GM19025 (cell line): ENCODE results near the gene YBX3.
"Not testable (repeated sequence)": the region's sequence is repeated elsewhere in the genome, so short reads cannot be mapped to it uniquely, and the experiment has no call there.

Experiments
- ATAC-seq: cut with Tn5 transposase; IDR thresholded peaks from one replicate; pipeline ENCODE4 v1.9.1; 2021; ENCODE audit warnings: mild to moderate bottlenecking, low read depth, moderate library complexity; ENCODE audit not compliant: unreplicated experiment

YBX3 gene

DNA sequence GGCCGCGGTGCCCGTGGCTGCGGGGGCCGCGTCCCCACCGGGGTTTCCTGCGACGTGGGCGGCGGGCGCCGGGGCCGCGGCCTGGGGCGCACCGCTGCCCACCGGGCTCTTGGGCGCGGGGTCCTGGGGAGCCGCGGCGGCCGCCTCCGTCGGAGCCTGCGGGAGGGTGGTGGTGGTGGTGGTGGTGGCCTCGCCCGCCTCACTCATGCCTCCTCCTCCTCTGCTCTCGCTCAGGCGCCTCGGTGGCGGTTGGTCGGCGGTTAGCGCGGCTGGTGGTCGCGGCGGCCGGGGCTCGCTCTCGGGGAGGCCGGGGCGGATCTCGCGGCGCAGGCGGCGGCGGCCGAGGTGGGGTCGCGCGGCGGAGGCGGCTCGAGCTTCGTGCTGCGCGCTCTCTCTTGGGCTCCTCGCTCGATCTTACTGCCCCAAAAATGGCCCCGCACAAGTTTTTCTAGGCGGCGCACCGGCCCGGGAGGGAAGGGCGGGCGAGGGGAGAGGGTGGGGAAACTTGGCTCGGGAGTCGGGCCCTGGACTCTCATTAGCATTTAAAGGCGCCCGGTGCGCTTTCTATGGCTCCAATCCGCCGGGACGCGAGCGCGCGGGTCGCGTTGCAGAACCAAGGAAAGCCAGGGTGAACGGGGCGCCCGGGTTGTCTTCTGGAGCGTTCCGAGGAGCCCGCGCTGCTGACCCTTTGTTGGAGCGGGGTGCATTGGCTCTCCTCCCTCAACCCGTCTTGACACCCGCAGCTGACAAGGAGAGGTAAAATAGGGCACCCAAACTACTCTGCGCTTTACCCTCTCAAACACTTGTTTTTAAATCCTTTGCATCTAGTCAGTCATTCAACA lies at the start of gene YBX3:
TSS of gene YBX3 (minus strand) at position 419 of the 842 bp plus-strand sequence. CDS start at position 207, 212 bp downstream.
- peak; percentile 46 for ATAC-seq

DNA sequence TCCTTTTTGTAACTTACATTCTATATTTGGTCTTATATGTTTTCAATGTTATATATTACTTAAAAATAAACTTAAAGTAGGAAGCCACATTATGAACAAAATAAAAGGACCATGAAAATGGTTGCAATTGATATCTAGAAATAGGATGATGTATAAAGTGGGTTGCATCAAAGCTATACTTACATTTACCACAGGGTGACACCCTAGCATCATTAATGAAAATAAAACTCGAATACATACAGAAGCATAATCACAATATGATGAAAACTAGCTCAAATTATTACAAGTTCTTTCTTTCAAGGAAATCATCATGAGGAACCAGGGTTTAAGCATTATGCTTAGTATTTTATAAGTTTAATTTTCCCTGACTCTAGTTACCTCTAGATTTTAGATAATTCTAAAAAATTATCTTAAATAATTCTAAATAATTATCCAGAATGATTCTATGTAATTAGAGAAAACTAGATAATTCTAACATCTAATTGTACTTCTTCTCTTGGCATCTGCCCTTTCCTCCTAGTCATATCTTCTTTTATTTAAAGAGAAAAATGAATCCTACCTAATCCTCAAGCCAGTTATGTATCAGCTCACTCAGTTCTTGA lies 48.1 kb upstream of the YBX3 start:
- no peak for ATAC-seq

DNA sequence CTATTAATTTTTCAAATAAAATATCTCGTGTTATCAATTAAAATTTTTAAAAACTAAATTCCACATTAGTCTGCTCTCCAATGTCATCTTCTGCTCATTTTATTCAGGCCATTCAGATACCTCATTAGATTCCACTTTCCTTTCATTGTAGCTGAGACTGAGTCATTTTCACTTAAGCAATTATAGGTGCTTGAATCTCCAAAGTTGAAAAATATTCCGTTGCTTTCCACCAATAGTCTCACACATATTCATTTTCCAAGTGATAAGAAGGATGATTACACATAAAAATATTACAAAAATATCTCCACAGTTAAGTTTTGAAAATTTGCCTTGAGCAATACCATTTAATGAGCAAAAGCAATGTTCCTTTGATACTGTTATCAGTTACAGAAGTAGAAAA lies 36.5 kb upstream of the YBX3 start:
- ATAC-seq, result no peak

DNA sequence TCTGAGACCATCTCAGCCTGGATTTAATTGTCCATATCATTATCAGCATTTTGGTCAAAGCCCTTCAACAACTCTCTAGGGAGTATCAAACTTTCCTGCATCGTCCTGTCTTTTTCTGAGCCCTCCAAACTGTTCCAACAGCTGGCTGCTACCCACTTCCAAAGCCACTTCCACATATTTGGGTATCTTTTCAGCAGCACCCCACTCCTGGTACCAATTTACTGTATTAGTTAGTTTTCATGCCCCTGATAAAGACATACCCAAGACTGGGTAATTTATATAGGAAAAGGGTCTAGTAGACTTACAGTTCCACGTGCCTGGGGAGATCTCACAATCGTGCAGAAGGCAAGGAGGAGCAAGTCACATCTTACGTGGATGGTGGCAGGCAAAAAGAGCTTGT lies 33.1 kb upstream of the YBX3 start:
- ATAC-seq, result no peak

DNA sequence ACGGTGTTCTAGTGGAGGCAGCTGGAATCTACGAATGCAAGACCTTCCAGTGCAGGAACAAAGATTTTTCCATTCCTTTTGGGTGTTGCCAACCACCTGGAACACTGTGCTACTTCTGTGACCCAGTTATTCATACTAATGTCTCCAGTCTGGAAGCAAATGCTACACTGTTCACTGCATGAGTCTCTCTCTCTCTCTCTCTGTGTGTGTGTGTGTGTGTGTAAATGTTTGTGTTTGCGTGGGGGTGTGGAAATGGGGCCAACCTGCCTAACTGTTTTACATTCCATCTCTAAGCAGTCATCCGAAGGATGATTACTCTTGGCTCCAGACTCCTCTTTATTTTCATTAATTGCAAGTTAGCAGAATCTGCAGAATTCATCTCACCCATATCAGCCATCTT lies 29.9 kb upstream of the YBX3 start:
- ATAC-seq, result no peak

DNA sequence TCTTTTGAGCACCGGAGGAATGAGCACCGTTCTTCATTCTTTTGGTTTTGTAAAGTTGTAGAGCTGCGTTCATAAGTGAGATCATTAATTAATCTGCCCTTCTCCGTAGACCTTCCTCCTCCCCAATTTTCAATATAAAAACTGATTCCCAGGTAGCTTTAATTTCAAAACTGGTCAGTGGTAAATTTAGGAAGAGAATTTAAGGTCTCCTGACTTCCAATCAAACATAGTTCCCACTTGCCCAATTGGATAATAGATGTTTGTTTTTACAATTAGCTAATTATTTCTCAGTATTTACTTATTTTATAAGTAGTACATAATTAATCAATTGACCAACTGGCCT lies 27.2 kb upstream of the YBX3 start:
- no peak for ATAC-seq

DNA sequence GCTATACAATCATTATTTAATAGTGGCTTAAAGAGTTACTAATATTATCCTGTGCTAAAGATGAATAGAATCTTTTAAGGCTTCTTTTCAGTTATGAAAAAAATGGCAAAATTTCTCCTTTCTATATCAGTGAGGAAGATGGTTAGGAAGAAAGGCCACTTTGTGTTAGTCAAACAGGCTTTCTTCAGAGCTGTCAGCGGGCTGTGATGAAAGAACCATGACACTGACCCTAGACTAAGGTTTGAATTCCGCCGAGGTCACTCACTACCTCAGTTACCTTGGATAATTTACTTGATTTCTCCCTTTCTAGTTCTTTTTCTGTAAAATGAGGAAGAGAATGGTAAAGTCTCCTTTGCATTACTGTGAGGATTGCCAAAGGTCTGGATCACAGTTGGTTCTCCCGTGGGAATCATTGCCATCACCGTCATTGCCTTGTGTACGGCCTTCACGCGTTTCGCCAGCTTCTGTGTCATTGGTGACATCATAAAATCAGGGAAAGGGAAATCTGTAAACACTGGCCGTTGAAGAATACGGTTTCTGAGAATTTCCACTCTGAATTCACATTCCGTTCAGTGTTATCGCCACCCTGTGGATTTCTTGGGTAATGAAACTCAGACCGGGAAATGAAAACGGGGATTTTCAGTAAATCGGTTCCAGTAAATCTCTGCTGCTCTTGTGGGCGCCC lies 26.7 kb upstream of the YBX3 start:
- peak; percentile 89 for ATAC-seq

DNA sequence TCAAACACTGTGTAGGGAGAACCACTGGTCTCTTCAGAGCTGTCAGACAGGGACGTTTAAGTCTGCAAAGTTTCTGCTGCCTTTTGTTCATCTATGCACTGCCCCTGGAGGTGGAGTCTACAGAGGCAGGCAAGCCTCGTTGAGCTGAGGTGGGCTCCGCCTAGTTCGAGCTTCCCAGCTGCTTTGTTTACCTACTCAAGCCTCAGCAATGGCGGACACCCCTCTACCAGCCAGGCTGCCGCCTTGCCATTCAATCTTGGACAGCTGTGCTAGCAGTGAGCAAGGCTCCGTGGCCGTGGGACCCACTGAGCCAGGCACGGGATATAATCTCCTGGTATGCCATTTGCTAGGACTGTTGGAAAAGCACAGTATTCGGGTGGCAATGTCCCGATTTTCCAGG lies 24.6 kb upstream of the YBX3 start:
- no peak for ATAC-seq

DNA sequence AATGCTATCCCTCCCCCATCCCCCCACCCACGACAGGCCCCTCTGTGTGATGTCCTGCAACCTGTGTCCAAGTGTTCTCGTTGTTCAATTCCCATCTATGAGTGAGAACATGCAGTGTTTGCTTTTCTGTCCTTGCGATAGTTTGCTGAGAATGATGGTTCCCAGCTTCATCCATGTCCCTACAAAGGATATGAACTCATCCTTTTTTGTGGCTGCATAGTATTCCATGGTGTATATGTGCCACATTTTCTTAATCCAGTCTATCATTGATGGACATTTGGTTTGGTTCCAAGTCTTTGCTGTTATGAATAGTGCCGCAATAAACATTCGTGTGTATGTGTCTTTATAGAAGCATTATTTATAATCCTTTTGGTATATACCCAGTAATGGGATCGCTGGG lies 20.3 kb upstream of the YBX3 start:
- not testable (repeated sequence) for ATAC-seq

DNA sequence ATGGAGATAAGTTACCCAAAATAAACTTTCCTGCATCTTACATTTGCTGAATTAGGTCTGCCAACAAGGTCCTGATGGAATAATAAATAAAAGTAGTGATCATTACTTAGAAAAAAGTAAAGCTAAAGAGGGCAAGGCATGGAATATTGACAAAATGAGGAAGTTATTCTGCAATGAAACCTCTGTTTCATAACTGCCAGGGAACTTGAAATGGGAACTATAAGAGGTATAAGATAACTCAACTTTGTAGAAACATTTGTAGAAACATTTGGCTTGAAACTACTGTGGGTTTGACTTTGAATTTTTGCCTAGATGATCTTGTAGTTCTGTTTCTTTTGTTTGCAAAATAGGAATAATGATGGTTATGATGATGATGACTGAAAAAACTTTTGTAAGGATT lies 18.7 kb upstream of the YBX3 start:
- no peak for ATAC-seq

DNA sequence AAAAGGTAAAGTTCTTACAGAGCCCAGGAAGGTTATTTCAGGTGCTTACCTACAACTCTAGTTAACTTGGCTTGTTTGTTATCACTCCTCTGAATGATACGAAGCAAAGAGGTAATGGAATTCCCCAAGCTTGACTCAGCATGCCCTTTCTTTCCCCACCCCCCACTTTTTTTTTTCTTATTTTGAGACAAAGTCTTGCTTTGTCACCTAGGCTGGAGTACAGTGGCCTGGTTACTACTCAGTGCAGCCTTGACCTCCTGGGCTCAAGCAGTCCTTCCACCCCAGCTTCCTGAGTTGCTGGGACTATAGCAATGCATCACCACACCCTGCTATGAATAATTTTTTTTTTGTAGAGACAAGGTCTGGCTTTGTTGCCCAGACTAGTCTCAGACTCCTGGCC lies 17.1 kb upstream of the YBX3 start:
- ATAC-seq, result no peak

DNA sequence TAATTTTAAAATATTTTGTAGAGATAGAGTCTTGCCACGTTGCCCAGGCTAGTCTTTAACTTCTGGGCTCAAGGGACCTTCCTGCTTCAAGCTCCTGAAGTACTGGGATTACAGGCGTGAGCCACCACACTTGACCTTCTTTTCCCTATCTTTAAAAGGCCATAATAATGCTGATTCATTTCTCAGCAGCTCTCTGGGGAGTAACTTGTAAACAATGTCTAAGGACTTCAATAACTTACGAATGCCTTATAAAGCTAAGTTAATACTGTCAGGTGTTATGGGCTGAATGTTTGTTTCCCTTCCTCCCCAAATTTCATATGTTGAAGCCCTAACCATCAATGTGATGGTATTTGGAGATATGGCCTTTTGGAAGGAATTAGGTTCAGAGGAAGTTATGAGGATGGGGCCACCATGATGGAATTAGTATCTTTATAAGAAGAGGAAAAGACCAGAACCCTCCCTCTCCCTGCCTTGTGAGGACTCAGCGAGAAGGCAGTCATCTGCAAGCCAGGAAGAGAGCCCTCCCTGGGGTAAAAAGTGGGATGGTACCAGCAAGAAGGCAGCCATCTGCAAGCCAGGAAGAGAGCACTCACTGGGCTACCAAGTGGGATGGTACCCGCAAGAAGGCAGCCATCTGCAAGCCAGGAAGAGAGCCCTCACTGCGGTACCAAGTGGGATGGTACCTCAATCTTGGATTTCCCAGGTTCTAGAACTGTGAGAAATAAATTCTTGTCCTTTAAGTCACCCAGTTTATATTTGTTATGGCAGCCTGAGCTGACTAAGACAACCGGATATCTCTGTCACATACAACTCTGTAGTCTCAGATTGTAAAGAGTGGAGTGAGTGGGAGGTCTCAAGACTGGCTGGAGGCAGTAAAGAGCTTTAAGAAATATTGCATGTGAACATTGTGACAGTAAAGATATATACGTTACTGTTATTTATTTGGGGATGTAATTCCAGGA lies 16.3 kb upstream of the YBX3 start:
- no peak for ATAC-seq

DNA sequence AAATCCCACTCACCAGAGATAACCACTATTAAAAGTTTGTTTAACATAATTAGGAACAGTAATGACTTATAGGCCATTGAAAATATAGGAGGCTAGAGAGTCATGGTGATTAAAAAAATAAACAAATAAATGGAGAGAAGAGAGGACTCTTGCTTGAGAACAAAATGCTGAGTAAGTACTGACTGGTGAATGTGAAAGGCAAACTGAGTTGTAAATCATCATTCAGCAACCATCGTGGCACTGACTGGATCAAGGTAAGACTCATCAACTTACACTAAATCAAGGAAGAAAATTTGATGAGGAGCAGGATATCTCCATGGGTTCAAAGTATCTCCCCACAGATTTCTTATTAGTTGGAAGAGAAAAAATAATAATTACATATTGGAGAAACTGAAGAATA lies 14.1 kb upstream of the YBX3 start:
- ATAC-seq, result no peak

DNA sequence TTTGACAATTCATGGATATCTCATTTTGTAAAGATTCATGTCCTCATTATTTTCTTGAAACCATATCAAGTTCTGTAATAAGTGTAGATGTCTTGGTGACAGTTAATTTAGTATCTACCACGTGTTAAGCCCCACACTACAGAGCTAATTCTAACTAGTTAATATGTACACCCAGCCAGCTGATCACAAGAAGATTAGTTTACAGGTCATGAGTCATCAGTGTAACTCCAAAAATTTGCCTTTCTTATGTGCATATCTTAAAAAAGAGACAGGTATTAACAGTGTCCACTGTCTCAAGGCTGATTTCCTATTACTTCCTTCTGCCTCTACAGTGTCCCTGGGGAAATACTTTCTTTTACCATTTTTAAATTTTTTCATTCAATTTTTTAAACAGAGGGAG lies 13.3 kb upstream of the YBX3 start:
- no peak for ATAC-seq

DNA sequence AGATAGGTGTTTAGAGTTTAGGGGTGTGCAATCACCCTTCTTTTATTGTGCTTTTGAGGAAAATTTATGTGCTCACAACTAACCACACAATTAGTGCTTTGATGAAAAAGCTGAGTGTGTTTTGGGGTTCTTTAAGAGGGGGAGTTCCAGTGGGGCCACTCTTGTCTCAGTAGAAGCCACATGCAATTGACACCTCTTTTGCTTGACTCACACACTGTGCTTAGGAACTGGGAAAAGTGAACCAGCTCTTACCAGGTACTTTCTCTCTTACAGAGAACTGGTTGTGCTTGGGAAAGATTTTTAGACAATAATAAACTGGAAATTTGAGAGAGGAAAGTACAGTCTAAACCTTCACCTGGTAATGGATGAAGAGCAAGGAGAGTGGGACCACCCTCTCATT lies 12.3 kb upstream of the YBX3 start:
- no peak for ATAC-seq

DNA sequence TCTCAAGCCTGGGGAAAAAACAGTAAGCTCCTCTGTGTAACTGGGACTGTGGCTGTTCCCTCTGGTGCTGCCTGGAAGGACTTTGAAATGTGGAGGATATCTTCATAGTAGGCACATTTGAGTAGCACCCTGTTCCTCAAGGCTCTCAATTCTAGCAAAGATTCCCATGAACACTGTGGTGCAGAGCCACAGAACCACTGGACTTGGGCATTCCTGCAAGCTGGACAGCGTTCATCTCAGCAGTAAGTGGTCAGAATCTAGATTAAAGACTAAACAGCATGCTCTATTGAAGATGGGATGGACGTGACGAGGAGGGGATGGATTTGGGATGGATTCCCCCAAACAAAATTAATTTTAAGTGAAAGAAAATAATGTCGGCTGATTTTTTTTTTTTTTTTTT lies 9.4 kb upstream of the YBX3 start:
- no peak for ATAC-seq

DNA sequence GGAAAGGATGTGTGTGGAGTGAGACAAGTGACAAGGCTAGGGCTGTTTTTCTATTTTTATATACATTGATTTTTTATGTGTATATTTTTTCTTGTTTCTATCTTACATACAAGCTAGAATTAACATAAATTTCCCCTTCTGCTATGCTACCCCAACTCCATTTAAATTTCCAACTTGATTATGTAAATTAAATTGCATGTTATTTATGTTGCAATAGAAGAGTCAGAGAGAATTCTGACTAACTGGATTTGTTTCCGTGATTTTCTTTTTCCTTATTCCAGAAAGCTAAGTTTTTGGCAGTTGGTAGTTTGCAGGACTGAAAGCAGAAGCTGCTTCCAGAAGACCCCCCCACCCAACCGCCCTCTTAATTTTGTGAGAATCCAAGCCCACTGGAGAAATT lies 8.9 kb upstream of the YBX3 start:
- no peak for ATAC-seq

DNA sequence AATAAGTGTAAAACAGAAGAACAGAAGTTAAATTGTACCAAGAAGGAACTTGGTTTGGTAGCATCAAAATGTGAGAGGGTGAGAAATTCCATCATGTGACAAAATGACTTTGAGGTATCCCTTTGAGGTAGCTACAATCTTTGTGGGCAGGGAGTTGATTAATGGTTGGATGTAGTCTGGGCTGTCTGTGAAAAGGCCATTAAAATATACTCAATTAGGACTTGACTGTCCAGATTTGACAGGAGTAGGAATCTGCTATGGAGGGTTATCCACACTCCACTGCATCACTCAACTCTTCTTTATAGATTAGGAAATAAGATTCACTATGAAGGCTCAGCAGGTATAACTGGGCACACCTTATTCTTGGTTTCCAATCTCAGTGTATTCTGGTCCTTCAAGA lies 7.4 kb upstream of the YBX3 start:
- ATAC-seq, result no peak

DNA sequence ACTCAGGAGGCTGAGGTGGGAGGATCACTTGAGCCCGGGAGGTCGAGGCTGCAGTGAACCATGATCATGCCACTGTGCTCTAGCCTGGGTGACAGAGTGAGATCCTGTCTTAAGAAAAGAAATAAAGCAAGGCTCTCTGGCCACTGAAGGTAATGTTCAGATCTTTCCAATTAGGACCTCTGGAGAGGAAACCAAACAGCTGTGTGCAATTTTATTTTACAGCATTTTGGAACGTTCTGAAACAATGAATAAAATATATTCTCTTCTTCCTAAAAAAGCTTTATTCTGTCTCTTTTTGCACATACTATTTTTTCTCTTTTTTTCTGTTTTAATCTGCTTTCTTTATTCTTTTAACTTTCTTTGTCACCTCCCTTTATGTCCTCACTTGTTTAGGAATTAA lies 5.0 kb upstream of the YBX3 start:
- no peak for ATAC-seq

DNA sequence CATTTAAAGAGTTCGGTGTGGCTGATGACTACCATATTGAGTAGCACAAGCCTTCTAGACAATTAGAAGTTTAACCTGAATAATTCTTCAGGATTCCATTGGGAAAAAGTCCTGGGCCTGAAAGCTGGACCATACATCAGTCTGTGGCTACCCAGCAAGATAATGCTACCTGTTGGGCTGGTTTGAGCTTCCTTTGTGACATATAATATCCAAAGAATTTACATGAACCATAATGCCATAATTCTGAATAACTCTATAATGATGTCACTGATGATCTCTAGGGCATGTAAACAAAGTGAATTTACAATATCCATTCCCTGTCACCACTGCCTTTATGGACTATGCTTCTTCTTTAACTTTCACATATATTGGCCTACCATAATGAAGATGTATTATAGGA lies 3.8 kb upstream of the YBX3 start:
- no peak for ATAC-seq

DNA sequence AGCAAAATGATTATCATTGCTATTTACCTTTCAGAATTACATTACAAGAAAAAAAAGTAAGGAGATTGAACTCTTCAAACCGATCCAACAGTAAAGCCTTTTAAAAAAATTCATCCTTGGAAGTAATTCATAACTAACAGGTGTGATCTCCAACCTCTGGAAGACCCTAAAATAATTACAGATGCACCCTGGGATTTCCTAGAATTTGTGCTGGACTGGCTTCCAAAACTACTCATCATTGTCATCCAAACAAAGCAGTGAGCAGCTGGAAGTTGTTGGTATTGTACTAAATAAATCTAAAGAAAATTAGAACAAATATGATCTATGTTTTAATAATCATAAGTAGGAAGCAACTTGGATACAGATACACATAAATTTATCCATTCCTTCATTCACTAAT lies 1.9 kb upstream of the YBX3 start:
- no peak for ATAC-seq
